WTC11 (cell line): ENCODE data around the gene GLTPD2. TPM values are rescaled to one million over a fixed set of nuclear protein-coding genes. Genes with fewer than 3 reads are reported as not detected.

ENCODE experiments used
- ARID4B ChIP-seq: sonication (generic); formaldehyde crosslinking; IDR thresholded peaks from 2 replicates; pipeline ENCODE4 v1.8.0; 2023; ENCODE audit warnings: missing genetic modification reagents, mild to moderate bottlenecking, borderline replicate concordance
- ATF2 ChIP-seq: sonication (generic); formaldehyde crosslinking; IDR thresholded peaks from 2 replicates; pipeline ENCODE4 v1.8.1; 2022; ENCODE audit warnings: low read depth, missing genetic modification reagents, borderline replicate concordance
- CDX4 ChIP-seq: fragments of 250-450 bp; sonication (Bioruptor Pico); IDR thresholded peaks from 2 replicates; pipeline ENCODE4 v1.9.0; 2021; ENCODE audit warnings: moderate library complexity, mild to moderate bottlenecking, inconsistent platforms, borderline replicate concordance
- CREM ChIP-seq: sonication (generic); formaldehyde crosslinking; IDR thresholded peaks from 2 replicates; pipeline ENCODE4 v1.8.1; 2022; ENCODE audit warnings: mild to moderate bottlenecking, missing genetic modification reagents, moderate library complexity
- ELF4 ChIP-seq: sonication (generic); formaldehyde crosslinking; IDR thresholded peaks from 2 replicates; pipeline ENCODE4 v1.8.1; 2022; ENCODE audit warnings: low read depth, mild to moderate bottlenecking, moderate library complexity, missing genetic modification reagents
- ESRRA ChIP-seq: sonication (generic); formaldehyde crosslinking; IDR thresholded peaks from 2 replicates; pipeline ENCODE4 v1.8.1; 2022; ENCODE audit warnings: mild to moderate bottlenecking, missing genetic modification reagents, borderline replicate concordance
- FOXK1 ChIP-seq: sonication (generic); formaldehyde crosslinking; IDR thresholded peaks from 2 replicates; pipeline ENCODE4 v1.8.0; 2022; ENCODE audit warnings: mild to moderate bottlenecking, moderate library complexity, missing genetic modification reagents
- HMGA2 ChIP-seq: fragments of 250-450 bp; sonication (Bioruptor Pico); IDR thresholded peaks from 2 replicates; pipeline ENCODE4 v1.4.0; 2021; ENCODE audit warnings: mild to moderate bottlenecking, moderate library complexity
- IRF2 ChIP-seq: sonication (generic); formaldehyde crosslinking; IDR thresholded peaks from 2 replicates; pipeline ENCODE4 v1.8.0; 2022; ENCODE audit warnings: low read depth, missing genetic modification reagents, borderline replicate concordance
- JAZF1 ChIP-seq: fragments of 250-450 bp; sonication (Bioruptor Pico); IDR thresholded peaks from 2 replicates; pipeline ENCODE4 v1.9.0; 2021; ENCODE audit warnings: moderate library complexity, mild to moderate bottlenecking, inconsistent platforms
- KAT7 ChIP-seq: sonication (generic); formaldehyde crosslinking; IDR thresholded peaks from 2 replicates; pipeline ENCODE4 v1.8.1; 2023; ENCODE audit warnings: missing genetic modification reagents, mild to moderate bottlenecking, borderline replicate concordance
- MLX ChIP-seq: sonication (generic); formaldehyde crosslinking; IDR thresholded peaks from 2 replicates; pipeline ENCODE4 v1.8.1; 2023; ENCODE audit warnings: mild to moderate bottlenecking, missing genetic modification reagents, moderate library complexity
- MXD4 ChIP-seq: fragments of 250-450 bp; sonication (Bioruptor Pico); IDR thresholded peaks from 2 replicates; pipeline ENCODE4 v1.8.0; 2021; ENCODE audit warnings: mild to moderate bottlenecking, moderate library complexity, borderline replicate concordance
- NFYB ChIP-seq: sonication (generic); formaldehyde crosslinking; conservative IDR thresholded peaks from 2 replicates; pipeline ENCODE4 v1.8.0; 2022; ENCODE audit warnings: low read depth, missing genetic modification reagents
- OVOL2 ChIP-seq: fragments of 250-450 bp; sonication (Bioruptor Pico); IDR thresholded peaks from 2 replicates; pipeline ENCODE4 v1.9.0; 2021; ENCODE audit warnings: mild to moderate bottlenecking, borderline replicate concordance
- PRRX2 ChIP-seq: fragments of 250-450 bp; sonication (Bioruptor Pico); IDR thresholded peaks from 2 replicates; pipeline ENCODE4 v1.8.0; 2021; ENCODE audit warnings: mild to moderate bottlenecking
- RORB ChIP-seq: fragments of 250-450 bp; sonication (Bioruptor Pico); IDR thresholded peaks from 2 replicates; pipeline ENCODE4 v1.9.0; 2021; ENCODE audit warnings: mild to moderate bottlenecking
- TCF7 ChIP-seq: sonication (generic); formaldehyde crosslinking; IDR thresholded peaks from 2 replicates; pipeline ENCODE4 v1.8.0; 2022; ENCODE audit warnings: mild to moderate bottlenecking, low read depth, missing genetic modification reagents, moderate library complexity
- TEAD1 ChIP-seq: sonication (generic); formaldehyde crosslinking; IDR thresholded peaks from 2 replicates; pipeline ENCODE4 v1.8.0; 2022; ENCODE audit warnings: mild to moderate bottlenecking, missing genetic modification reagents
- TP53 ChIP-seq: sonication (generic); formaldehyde crosslinking; IDR thresholded peaks from 2 replicates; pipeline ENCODE4 v1.8.1; 2023; ENCODE audit warnings: mild to moderate bottlenecking, missing genetic modification reagents
- USF2 ChIP-seq: sonication (generic); formaldehyde crosslinking; IDR thresholded peaks from 2 replicates; pipeline ENCODE4 v1.8.1; 2023; ENCODE audit warnings: mild to moderate bottlenecking, missing genetic modification reagents, moderate library complexity
- ZBTB21 ChIP-seq: sonication (generic); formaldehyde crosslinking; IDR thresholded peaks from 2 replicates; pipeline ENCODE4 v1.8.1; 2023; ENCODE audit warnings: mild to moderate bottlenecking, missing genetic modification reagents, borderline replicate concordance
- ZBTB43 ChIP-seq: sonication (generic); formaldehyde crosslinking; IDR thresholded peaks from 2 replicates; pipeline ENCODE4 v1.8.1; 2023; ENCODE audit warnings: mild to moderate bottlenecking, missing genetic modification reagents
- ZNF671 ChIP-seq: fragments of 250-450 bp; sonication (Bioruptor Pico); IDR thresholded peaks from 2 replicates; pipeline ENCODE4 v1.8.0; 2021; ENCODE audit warnings: mild to moderate bottlenecking
- total RNA-seq: library from RNA; stranded (reverse); gene quantifications from 3 replicates; pipeline ENCODE4 v1.2.3, GENCODE V29; 2021
- TF ChIP-seq, protein P1 (sequence below): sonication (generic); formaldehyde crosslinking; IDR thresholded peaks from 2 replicates; pipeline ENCODE4 v1.8.0; 2022; ENCODE audit warnings: mild to moderate bottlenecking, missing genetic modification reagents
- TF ChIP-seq, protein P2 (sequence below): sonication (generic); formaldehyde crosslinking; IDR thresholded peaks from 2 replicates; pipeline ENCODE4 v1.8.0; 2022; ENCODE audit warnings: mild to moderate bottlenecking, missing genetic modification reagents

The GLTPD2 gene
- total RNA-seq, 1 experiment from 2014 or later: not detected

DNA sequence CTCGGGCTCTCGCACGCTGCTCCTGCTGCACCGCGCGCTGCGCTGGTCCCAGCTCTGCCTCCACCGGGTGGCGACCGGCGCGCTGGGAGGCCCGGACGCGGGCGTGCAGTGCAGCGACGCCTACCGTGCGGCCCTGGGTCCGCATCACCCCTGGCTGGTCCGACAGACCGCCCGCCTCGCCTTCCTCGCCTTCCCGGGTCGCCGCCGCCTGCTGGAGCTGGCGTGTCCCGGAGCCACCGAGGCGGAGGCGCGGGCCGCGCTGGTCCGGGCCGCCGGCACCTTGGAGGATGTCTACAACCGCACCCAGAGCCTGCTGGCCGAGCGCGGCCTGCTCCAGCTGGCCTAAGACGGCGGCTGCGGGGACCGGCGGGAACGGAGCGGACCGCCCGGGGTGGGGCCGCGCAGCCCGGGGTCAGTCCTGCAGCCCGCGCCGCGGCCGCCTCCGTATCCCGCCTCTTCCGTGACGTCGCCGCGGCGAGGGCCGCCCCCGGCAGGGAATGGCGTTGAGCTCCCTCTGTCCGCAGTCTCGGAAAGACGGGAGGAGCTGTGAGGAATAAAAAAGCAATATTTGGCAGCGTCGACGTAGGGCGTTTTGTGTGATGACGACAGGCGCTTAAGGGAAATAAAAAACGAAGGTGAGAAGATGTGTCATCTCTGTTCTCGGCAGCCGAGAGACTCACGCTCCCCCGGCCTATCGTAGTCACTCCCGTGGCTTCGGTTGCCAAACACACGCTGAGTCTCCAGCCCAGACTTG is 1.4 kb downstream of the GLTPD2 start (continued):
- TF ChIP-seq MLX (CRISPR knock-in tag) (0 out of 2 replicates have a peak, but pooled peaks have one; percentile 38), NFYB (CRISPR knock-in tag) (no peak), ATF2 (CRISPR knock-in tag) (no peak), IRF2 (CRISPR knock-in tag) (no peak), HMGA2 (CRISPR knock-in tag) (no peak), CREM (CRISPR knock-in tag) (peak; percentile 87), TP53 (0 out of 2 replicates have a peak, but pooled peaks have one; percentile 35), MXD4 (CRISPR knock-in tag) (no peak), ZNF671 (CRISPR knock-in tag) (no peak), TEAD1 (no peak), JAZF1 (CRISPR knock-in tag) (no peak), OVOL2 (CRISPR knock-in tag) (no peak), ESRRA (CRISPR knock-in tag) (peak; percentile 65; the same call in 1 of the 2 replicates), KAT7 (CRISPR knock-in tag) (no peak), CDX4 (CRISPR knock-in tag) (no peak), RORB (CRISPR knock-in tag) (no peak), TCF7 (no peak), ELF4 (CRISPR knock-in tag) (peak; percentile 86; the same call in 1 of the 2 replicates), ZBTB43 (CRISPR knock-in tag) (peak; percentile 59; the same call in 1 of the 2 replicates), ARID4B (CRISPR knock-in tag) (no peak), FOXK1 (CRISPR knock-in tag) (peak; percentile 51; the same call in 1 of the 2 replicates), PRRX2 (no peak), USF2 (no peak), ZBTB21 (CRISPR knock-in tag) (0 out of 2 replicates have a peak, but pooled peaks have one; percentile 57)
- TF ChIP-seq, protein P1, sequence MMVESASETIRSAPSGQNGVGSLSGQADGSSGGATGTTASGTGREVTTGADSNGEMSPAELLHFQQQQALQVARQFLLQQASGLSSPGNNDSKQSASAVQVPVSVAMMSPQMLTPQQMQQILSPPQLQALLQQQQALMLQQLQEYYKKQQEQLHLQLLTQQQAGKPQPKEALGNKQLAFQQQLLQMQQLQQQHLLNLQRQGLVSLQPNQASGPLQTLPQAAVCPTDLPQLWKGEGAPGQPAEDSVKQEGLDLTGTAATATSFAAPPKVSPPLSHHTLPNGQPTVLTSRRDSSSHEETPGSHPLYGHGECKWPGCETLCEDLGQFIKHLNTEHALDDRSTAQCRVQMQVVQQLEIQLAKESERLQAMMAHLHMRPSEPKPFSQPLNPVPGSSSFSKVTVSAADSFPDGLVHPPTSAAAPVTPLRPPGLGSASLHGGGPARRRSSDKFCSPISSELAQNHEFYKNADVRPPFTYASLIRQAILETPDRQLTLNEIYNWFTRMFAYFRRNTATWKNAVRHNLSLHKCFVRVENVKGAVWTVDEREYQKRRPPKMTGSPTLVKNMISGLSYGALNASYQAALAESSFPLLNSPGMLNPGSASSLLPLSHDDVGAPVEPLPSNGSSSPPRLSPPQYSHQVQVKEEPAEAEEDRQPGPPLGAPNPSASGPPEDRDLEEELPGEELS (CRISPR knock-in tag): peak; percentile 22
- TF ChIP-seq, protein P2, sequence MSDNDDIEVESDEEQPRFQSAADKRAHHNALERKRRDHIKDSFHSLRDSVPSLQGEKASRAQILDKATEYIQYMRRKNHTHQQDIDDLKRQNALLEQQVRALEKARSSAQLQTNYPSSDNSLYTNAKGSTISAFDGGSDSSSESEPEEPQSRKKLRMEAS (CRISPR knock-in tag): no peak; the same call in 1 of the 2 replicates
